ENCODE measurements around the gene KCTD10.

KCTD10 gene

GRCh38 chr12:109463756-109464155, 13.3 kb downstream of the KCTD10 start:
- Histone ChIP-seq H3K9ac (ENCODE audit: low read depth, low read length, poor library complexity, severe bottlenecking) (no peak overlapping the region), H3K9me2 (replicated peaks; ENCODE audit: low read depth, low read length) (no peaks in the 10 kb centered on the region), H3K27me3 (ENCODE audit: insufficient read depth, low read length, poor library complexity, severe bottlenecking) (no peaks in the 10 kb centered on the region), H3K9me3 (ENCODE audit: insufficient read depth, low read depth, low read length) (no peaks in the 10 kb centered on the region), H3F3A (ENCODE audit: low read depth) (no peaks in the 10 kb centered on the region), H3K4me3 (ENCODE audit: low read length, poor library complexity, severe bottlenecking) (no peak overlapping the region), H2AFZ (ENCODE audit: low read length) (no peak overlapping the region), H3K79me2 (ENCODE audit: insufficient read depth, low read length) (peaks cover 39% of the 10 kb centered on the region; the same call in 1 of the 2 replicates), H3K4me1 (ENCODE audit: insufficient read depth, low read length, poor library complexity, severe bottlenecking) (peaks cover 3% of the 10 kb centered on the region), H3K36me3 (ENCODE audit: insufficient read depth, low read length) (peaks cover 42% of the 10 kb centered on the region; the same call in 1 of the 2 replicates), H4K20me1 (ENCODE audit: insufficient read depth, low read length, poor library complexity, severe bottlenecking) (peaks cover 18% of the 10 kb centered on the region), H3K4me2 (ENCODE audit: low read depth, low read length, poor library complexity, severe bottlenecking) (no peak overlapping the region)
- TF ChIP-seq, protein P1, sequence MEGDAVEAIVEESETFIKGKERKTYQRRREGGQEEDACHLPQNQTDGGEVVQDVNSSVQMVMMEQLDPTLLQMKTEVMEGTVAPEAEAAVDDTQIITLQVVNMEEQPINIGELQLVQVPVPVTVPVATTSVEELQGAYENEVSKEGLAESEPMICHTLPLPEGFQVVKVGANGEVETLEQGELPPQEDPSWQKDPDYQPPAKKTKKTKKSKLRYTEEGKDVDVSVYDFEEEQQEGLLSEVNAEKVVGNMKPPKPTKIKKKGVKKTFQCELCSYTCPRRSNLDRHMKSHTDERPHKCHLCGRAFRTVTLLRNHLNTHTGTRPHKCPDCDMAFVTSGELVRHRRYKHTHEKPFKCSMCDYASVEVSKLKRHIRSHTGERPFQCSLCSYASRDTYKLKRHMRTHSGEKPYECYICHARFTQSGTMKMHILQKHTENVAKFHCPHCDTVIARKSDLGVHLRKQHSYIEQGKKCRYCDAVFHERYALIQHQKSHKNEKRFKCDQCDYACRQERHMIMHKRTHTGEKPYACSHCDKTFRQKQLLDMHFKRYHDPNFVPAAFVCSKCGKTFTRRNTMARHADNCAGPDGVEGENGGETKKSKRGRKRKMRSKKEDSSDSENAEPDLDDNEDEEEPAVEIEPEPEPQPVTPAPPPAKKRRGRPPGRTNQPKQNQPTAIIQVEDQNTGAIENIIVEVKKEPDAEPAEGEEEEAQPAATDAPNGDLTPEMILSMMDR (conservative IDR thresholded peaks at IDR 0.05; ENCODE audit: low read length) = no peak
- no peak for TF ChIP-seq EZH2phosphoT487 (IDR thresholded peaks at IDR 0.05; ENCODE audit: borderline replicate concordance)

DNA sequence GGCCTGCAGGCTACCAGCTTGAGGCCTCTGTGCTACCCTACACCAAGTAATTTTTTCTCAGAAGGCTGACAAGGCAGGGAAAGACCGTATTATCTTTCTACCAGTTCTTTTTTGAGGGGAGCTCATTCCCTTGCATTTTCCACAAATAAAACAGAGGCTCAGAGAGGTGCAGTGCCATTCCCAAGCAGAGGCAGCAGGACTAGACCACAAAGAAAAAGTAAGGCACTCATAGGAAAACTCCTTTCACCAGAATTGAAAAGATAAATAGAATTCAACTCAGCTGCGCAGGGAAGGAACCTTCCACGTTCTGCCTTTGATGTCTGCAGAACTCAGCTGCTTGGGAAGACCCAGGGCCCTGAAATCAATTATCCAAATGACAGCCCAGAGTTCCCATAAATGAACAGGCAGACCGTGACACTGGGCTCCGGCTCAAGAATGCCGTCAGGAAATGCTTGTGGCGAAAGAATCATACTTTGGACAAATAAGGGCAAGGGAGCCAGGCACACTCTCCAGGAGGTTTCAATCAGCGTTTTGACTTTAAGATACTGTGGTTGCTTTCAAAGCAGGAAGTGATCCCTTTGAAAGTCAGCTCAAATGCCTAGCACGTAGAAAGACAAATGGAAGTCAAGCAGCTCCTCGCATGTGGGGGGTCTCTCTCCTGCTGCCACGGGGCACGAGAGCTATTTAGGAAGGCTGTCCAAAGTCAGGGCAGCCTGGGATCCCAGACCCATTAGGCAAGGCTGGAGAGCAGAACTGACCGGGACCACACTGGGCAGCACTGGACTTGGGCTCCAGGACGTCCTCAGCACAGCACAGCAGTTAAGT, 14.0 kb downstream of the KCTD10 start:
- peaks cover 3% of the 10 kb centered on the region for H3K4me1 ChIP-seq (ENCODE audit: insufficient read depth, low read length, poor library complexity, severe bottlenecking)
- peaks cover 46% of the 10 kb centered on the region; the same call in 1 of the 2 replicates for H3K36me3 ChIP-seq (ENCODE audit: insufficient read depth, low read length)
- no peak overlapping the region for H3K4me3 ChIP-seq (ENCODE audit: low read length, poor library complexity, severe bottlenecking)
- peaks cover 39% of the 10 kb centered on the region; the same call in 1 of the 2 replicates for H3K79me2 ChIP-seq (ENCODE audit: insufficient read depth, low read length)
- no peak overlapping the region for H2AFZ ChIP-seq (ENCODE audit: low read length)
- H3K9me3 ChIP-seq (ENCODE audit: insufficient read depth, low read depth, low read length) = no peaks in the 10 kb centered on the region
- no peak overlapping the region for H3K9ac ChIP-seq (ENCODE audit: low read depth, low read length, poor library complexity, severe bottlenecking)
- TF ChIP-seq EZH2phosphoT487 (IDR thresholded peaks at IDR 0.05; ENCODE audit: borderline replicate concordance) = no peak
- TF ChIP-seq, protein P1 (conservative IDR thresholded peaks at IDR 0.05; ENCODE audit: low read length) = no peak
- no peak overlapping the region for H3K4me2 ChIP-seq (ENCODE audit: low read depth, low read length, poor library complexity, severe bottlenecking)
- peaks cover 19% of the 10 kb centered on the region for H4K20me1 ChIP-seq (ENCODE audit: insufficient read depth, low read length, poor library complexity, severe bottlenecking)
- no peaks in the 10 kb centered on the region for H3K27me3 ChIP-seq (ENCODE audit: insufficient read depth, low read length, poor library complexity, severe bottlenecking)
- no peaks in the 10 kb centered on the region for H3F3A ChIP-seq (ENCODE audit: low read depth)
- H3K9me2 ChIP-seq (replicated peaks; ENCODE audit: low read depth, low read length) = no peaks in the 10 kb centered on the region

DNA sequence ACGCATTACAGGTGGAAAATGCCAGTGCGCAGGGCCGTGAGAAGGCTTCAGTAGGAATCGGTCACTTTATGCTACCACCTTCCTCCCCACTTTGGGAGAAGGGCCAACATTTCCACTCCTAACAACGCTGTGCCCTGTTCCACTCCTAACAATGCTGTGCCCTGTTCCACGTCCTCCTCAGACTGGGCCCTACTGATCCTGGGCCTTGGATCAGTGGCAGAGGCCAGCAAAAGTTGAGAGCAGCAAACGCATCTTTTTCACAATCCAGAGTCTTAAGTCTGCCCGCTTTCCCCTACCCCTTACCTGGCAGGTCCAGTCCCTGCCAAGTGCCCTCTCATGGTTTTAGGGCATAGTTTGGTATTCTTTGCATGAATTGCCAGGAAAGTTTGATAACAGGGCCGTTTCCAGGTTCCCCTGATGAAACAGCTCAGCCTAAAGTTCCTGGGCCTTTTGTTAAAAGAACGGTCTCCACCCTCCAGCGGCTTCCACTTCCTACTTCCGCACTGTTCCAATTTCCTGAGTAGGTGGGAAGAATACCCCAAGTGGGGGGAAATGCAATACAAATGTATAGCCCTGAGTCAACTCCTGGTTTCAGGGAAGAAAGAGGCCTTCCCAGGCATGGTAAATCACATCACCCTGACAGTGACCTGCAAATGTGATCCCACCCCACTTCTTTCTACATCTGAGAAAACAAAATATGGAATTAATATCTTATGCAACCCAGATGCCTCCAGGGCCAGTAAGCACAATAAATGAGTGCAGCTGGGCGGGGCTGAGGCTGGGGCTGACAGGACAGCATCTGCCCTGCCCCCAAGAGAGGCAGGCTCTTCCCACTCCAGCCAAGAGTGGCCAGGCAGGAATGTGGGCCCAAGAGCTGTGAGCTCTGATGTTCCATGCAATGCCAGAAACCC, 15.0 kb downstream of the KCTD10 start:
- H3K9ac ChIP-seq (ENCODE audit: low read depth, low read length, poor library complexity, severe bottlenecking) = no peak overlapping the region
- no peaks in the 10 kb centered on the region for H3F3A ChIP-seq (ENCODE audit: low read depth)
- H3K4me1 ChIP-seq (ENCODE audit: insufficient read depth, low read length, poor library complexity, severe bottlenecking) = peaks cover 3% of the 10 kb centered on the region
- TF ChIP-seq, protein P1 (conservative IDR thresholded peaks at IDR 0.05; ENCODE audit: low read length) = no peak
- no peak for TF ChIP-seq EZH2phosphoT487 (IDR thresholded peaks at IDR 0.05; ENCODE audit: borderline replicate concordance)
- H3K9me3 ChIP-seq (ENCODE audit: insufficient read depth, low read depth, low read length) = no peaks in the 10 kb centered on the region
- H3K9me2 ChIP-seq (replicated peaks; ENCODE audit: low read depth, low read length) = no peaks in the 10 kb centered on the region
- H2AFZ ChIP-seq (ENCODE audit: low read length) = no peak overlapping the region
- H3K4me2 ChIP-seq (ENCODE audit: low read depth, low read length, poor library complexity, severe bottlenecking) = no peak overlapping the region
- no peak overlapping the region for H3K4me3 ChIP-seq (ENCODE audit: low read length, poor library complexity, severe bottlenecking)
- no peaks in the 10 kb centered on the region for H3K27me3 ChIP-seq (ENCODE audit: insufficient read depth, low read length, poor library complexity, severe bottlenecking)
- H3K36me3 ChIP-seq (ENCODE audit: insufficient read depth, low read length) = peaks cover 48% of the 10 kb centered on the region; the same call in 1 of the 2 replicates
- H4K20me1 ChIP-seq (ENCODE audit: insufficient read depth, low read length, poor library complexity, severe bottlenecking) = peaks cover 19% of the 10 kb centered on the region
- peaks cover 39% of the 10 kb centered on the region; the same call in 1 of the 2 replicates for H3K79me2 ChIP-seq (ENCODE audit: insufficient read depth, low read length)
